ENCODE results near the gene PCF11.

DNA sequence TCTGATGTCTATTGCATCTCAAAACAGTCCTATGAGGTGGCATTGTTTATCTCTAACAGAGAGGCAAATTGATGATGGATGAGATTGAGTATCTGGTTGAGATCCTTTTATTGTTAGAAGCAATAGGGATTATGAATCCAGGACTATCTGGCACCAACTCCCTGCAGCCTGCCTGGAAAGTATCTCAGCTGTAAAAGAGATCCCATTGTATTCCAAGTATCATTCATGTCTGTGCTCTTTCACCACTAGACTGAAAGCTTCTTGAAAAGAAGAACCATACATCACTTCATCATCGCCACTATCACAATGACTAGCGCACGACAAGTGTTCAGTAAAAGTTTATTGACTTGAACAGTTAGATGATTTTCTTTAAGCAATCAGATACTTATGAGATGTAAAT, 41.9 kb upstream of the PCF11 start:
- no peak for TF ChIP-seq POLR2A (IDR thresholded peaks at IDR 0.05; ENCODE audit: low read depth, low read length)
- TF ChIP-seq POLR2AphosphoS5 (IDR thresholded peaks at IDR 0.05; ENCODE audit: low read depth, low read length): no peak
- no peak for TF ChIP-seq SPI1 (IDR thresholded peaks at IDR 0.05; ENCODE audit: low read depth, low read length)
- TF ChIP-seq TAF1 (IDR thresholded peaks at IDR 0.05; ENCODE audit: low read depth, low read length): no peak
- TF ChIP-seq PAX5 (IDR thresholded peaks at IDR 0.05; ENCODE audit: insufficient read depth, low read length, severe bottlenecking): no peak
